Embryonic facial prominence (tissue), 1 donor: ENCODE data around the gene ANO3.

ENCODE experiments used
- DNase-seq: peaks from one replicate; pipeline ENCODE4 v3.0.0-alpha.2; 2016; ENCODE audit errors: extremely low spot score

Gene ANO3

GRCh38 chr11:26710489-26710888, 378.6 kb downstream of the ANO3 start:
- no peak for DNase-seq

DNA sequence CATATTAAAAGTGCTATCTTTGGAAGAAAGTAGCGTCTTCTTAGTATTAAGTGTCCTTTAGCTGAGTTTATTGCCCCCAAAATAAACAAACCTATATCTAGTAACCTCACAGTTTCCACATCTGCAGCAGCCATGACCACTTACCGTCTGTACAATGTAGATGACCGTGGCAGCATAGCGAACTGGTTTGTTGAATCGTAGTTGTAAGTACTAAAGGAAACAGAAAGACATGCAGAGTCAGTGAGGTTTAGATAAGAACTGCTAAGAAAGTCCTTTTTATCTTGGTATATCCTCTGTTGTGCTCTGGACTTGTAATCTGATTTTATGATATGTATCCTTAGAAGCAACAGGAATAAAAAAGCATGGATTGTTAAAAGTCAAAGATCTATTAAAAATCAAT, 380.6 kb downstream of the ANO3 start:
- no peak for DNase-seq
